HG03025 (cell line): ENCODE measurements around the gene GPR152.

Source experiments
- ATAC-seq: cut with Tn5 transposase; IDR thresholded peaks from one replicate; pipeline ENCODE4 v1.9.1; 2021; ENCODE audit warnings: mild to moderate bottlenecking, moderate library complexity; ENCODE audit not compliant: unreplicated experiment, low FRiP score

Gene GPR152

GRCh38 chr11:67442504-67443404 is 9.8 kb downstream of the GPR152 start:
- no peak for ATAC-seq

GRCh38 chr11:67441731-67442351 is 10.7 kb downstream of the GPR152 start:
- no peak for ATAC-seq

- ATAC-seq, result no peak
These were observed 11.4 kb downstream of the GPR152 start for GRCh38 chr11:67441098-67441563.

- no peak for ATAC-seq
These were observed 12.1 kb downstream of the GPR152 start for GRCh38 chr11:67440229-67441097.

- no peak for ATAC-seq
These were observed 13.0 kb downstream of the GPR152 start for GRCh38 chr11:67439321-67440228.

GRCh38 chr11:67438158-67438902 is 14.2 kb downstream of the GPR152 start:
- ATAC-seq, result no peak

- ATAC-seq, result no peak
These were observed 14.7 kb downstream of the GPR152 start for GRCh38 chr11:67437809-67438157.

GRCh38 chr11:67437082-67437808 is 15.3 kb downstream of the GPR152 start, which contains the start of gene PTPRCAP:
Gene PTPRCAP (minus strand): TSS chr11:67437682. CDS start chr11:67437619, 63 bp downstream.
- ATAC-seq, result no peak

GRCh38 chr11:67436459-67437081 is 16.0 kb downstream of the GPR152 start:
- no peak for ATAC-seq

GRCh38 chr11:67435727-67436458 is 16.6 kb downstream of the GPR152 start:
- ATAC-seq, result no peak

GRCh38 chr11:67435031-67435726 is 17.4 kb downstream of the GPR152 start:
- no peak for ATAC-seq

GRCh38 chr11:67434395-67434881 is 18.1 kb downstream of the GPR152 start:
- no peak for ATAC-seq

- ATAC-seq, result no peak
These were observed 18.8 kb downstream of the GPR152 start for GRCh38 chr11:67433536-67434394.

GRCh38 chr11:67432655-67433349 is 19.7 kb downstream of the GPR152 start:
- ATAC-seq, result no peak
